ENCODE measurements around the gene PAH.

- TF ChIP-seq CTCF (IDR thresholded peaks at IDR 0.05) (peak in 6 of 12 donors; percentile 9 to 32 (median 24)), POLR2A (IDR thresholded peaks at IDR 0.05) (no peak)
These were observed 37.8 kb downstream of the PAH start for GRCh38 chr12:102879144-102879763.
